HCT116 (cell line): ENCODE measurements around the gene CDCP1. TPM values are rescaled to one million over a fixed set of nuclear protein-coding genes. Genes with fewer than 3 reads are reported as not detected.

ENCODE experiments used
- ATAC-seq: fragments of 200-7000 bp; cut with Tn5 transposase; 2 replicates; pipeline ENCODE4 v1.9.1; 2020; ENCODE audit warnings: mild to moderate bottlenecking, moderate library complexity
- BruUV-seq: library from RNA; stranded (reverse); fragments of 400-500 nt; replicated peaks from 2 replicates; lab custom pipeline; 2021; lab: Mats Ljungman, UMichigan
- CTCF ChIA-PET: fragments of 300-600 bp; sonication (Branson Sonifier 250); formaldehyde crosslinking; loops from one replicate; lab custom pipeline; 2021; ENCODE audit warnings: antibody characterized with exemption; lab: Charles Lee
- POLR2A ChIA-PET: fragments of 300-600, 350-600 bp; sonication (Branson Sonifier 250); formaldehyde crosslinking; loops from one replicate; lab custom pipeline; 2021; ENCODE audit warnings: antibody characterized with exemption; lab: Charles Lee
- RAD21 ChIA-PET, 2 experiments: fragments of 300-600 bp; sonication (Branson Sonifier 250); formaldehyde crosslinking; loops; one replicate each; lab custom pipeline; 2023; ENCODE audit warnings: low total read pairs in 2 of 2; ENCODE audit not compliant: uncharacterized antibody in 2 of 2, unreplicated experiment in 2 of 2, low non-redundant PET in 1 of 2; lab: Charles Lee
- DNase-seq: peaks from one replicate; pipeline ENCODE4 v3.0.0-alpha.2; 2010; ENCODE audit warnings: low read depth, low spot score
- H2AFZ ChIP-seq: fragments of 200-600 bp; shearing (Covaris generic), sonication (generic); 2 replicates; pipeline ENCODE4 v1.6.1; 2017; ENCODE audit warnings: low read depth, mixed run types, mixed read lengths, antibody characterized with exemption, low read length; ENCODE audit not compliant: poor library complexity, severe bottlenecking
- H3K27ac ChIP-seq: 2 replicates; pipeline ENCODE4 v1.5.1; 2012; ENCODE audit warnings: low read depth, low read length
- H3K27me3 ChIP-seq: fragments of 200-600 bp; sonication (generic); 2 replicates; pipeline ENCODE4 v1.6.1; 2016; ENCODE audit warnings: mixed run types, low read length, mixed read lengths; ENCODE audit not compliant: insufficient read depth
- H3K36me3 ChIP-seq, 2 experiments: fragments of 200-500 bp in 1 of 2; fragments of 200-600 bp in 1 of 2; sonication (Bioruptor generic) in 1 of 2; sonication (generic) in 1 of 2; 2 replicates each; pipeline versions ENCODE4 v1.5.1 to v1.6.1; 2014 to 2016; ENCODE audit warnings: low read length in 2 of 2, inconsistent platforms in 1 of 2, mixed read lengths in 1 of 2, mixed run types in 1 of 2; ENCODE audit not compliant: insufficient read depth in 2 of 2, control insufficient read depth in 1 of 2
- H3K4me1 ChIP-seq, 2 experiments: fragments of 200-600 bp in 1 of 2; sonication (generic) in 1 of 2; 2 replicates each; pipeline versions ENCODE4 v1.5.1 to v1.6.1; 2012 to 2017; ENCODE audit warnings: low read length in 2 of 2, inconsistent platforms in 1 of 2, mild to moderate bottlenecking in 1 of 2, mixed read lengths in 1 of 2, mixed run types in 1 of 2, moderate library complexity in 1 of 2; ENCODE audit not compliant: insufficient read depth in 2 of 2, control insufficient read depth in 1 of 2
- H3K4me2 ChIP-seq: fragments of 200-600 bp; sonication (generic); 2 replicates; pipeline ENCODE4 v1.6.1; 2017; ENCODE audit warnings: mixed run types, low read length, mixed read lengths
- H3K4me3 ChIP-seq, 2 experiments: fragments of 200-600 bp in 1 of 2; sonication (generic) in 1 of 2; replicated peaks in 1 of 2; 2 replicates each; pipeline ENCODE4 v1.5.1; 2011 to 2016; ENCODE audit warnings: low read length in 2 of 2, control low read depth in 1 of 2, low read depth in 1 of 2, mild to moderate bottlenecking in 1 of 2, mixed read lengths in 1 of 2, mixed run types in 1 of 2
- H3K79me2 ChIP-seq: fragments of 200-600 bp; sonication (generic); 2 replicates; pipeline ENCODE4 v1.6.1; 2017; ENCODE audit warnings: mild to moderate bottlenecking, mixed run types, low read length, moderate library complexity, mixed read lengths; ENCODE audit not compliant: insufficient read depth
- H3K9ac ChIP-seq: fragments of 200-600 bp; sonication (generic); 2 replicates; pipeline ENCODE4 v1.6.1; 2016; ENCODE audit warnings: low read length, mixed read lengths
- H3K9me2 ChIP-seq: fragments of 200-600 bp; sonication (generic), shearing (Covaris generic); 2 replicates; pipeline ENCODE4 v1.6.1; 2017; ENCODE audit warnings: mixed run types, mild to moderate bottlenecking, moderate library complexity; ENCODE audit not compliant: insufficient read depth
- H3K9me3 ChIP-seq, 2 experiments: fragments of 200-500 bp in 1 of 2; fragments of 200-600 bp in 1 of 2; sonication (Bioruptor generic) in 1 of 2; sonication (generic) in 1 of 2; 2 replicates each; pipeline ENCODE4 v1.6.1; 2014 to 2017; ENCODE audit warnings: low read length in 2 of 2, mixed read lengths in 2 of 2, inconsistent platforms in 1 of 2, low read depth in 1 of 2, mild to moderate bottlenecking in 1 of 2, mixed run types in 1 of 2, moderate library complexity in 1 of 2; ENCODE audit not compliant: control insufficient read depth in 1 of 2, insufficient read depth in 1 of 2
- H4K20me1 ChIP-seq: fragments of 200-600 bp; sonication (generic), shearing (Covaris generic); 2 replicates; pipeline ENCODE4 v1.6.1; 2017; ENCODE audit warnings: mixed run types, mild to moderate bottlenecking, moderate library complexity; ENCODE audit not compliant: insufficient read depth
- ATF3 ChIP-seq: IDR thresholded peaks from 2 replicates; pipeline ENCODE4 v1.6.1; 2012
- CEBPB ChIP-seq: IDR thresholded peaks from 2 replicates; pipeline ENCODE4 v1.6.1; 2012; ENCODE audit warnings: low read depth
- CTCF ChIP-seq, 3 experiments: fragments of 200-600 bp in 1 of 3; sonication (generic) in 1 of 3; IDR thresholded peaks in 2 of 3; conservative IDR thresholded peaks in 1 of 3; 2 replicates each; pipeline ENCODE4 v1.5.1; 2012 to 2017; ENCODE audit warnings: low read depth in 2 of 3, low read length in 2 of 3, antibody characterized with exemption in 1 of 3, borderline replicate concordance in 1 of 3, control low read depth in 1 of 3, mild to moderate bottlenecking in 1 of 3, mixed read lengths in 1 of 3, mixed run types in 1 of 3, moderate library complexity in 1 of 3; ENCODE audit not compliant: insufficient read depth in 1 of 3
- EGR1 ChIP-seq: IDR thresholded peaks from 2 replicates; pipeline ENCODE4 v1.6.1; 2012; ENCODE audit warnings: low read depth
- EZH2 ChIP-seq: fragments of 200-600 bp; sonication (generic); IDR thresholded peaks from 2 replicates; pipeline ENCODE4 v1.6.1; 2017; ENCODE audit warnings: antibody characterized with exemption, mixed run types
- EZH2phosphoT487 ChIP-seq: fragments of 200-600 bp; IDR thresholded peaks from 2 replicates; pipeline ENCODE4 v1.6.1; 2018; ENCODE audit warnings: antibody characterized with exemption, borderline replicate concordance
- POLR2AphosphoS5 ChIP-seq: IDR thresholded peaks from 2 replicates; pipeline ENCODE4 v1.6.1; 2011; ENCODE audit warnings: mild to moderate bottlenecking, low read depth, low read length, moderate library complexity
- RAD21 ChIP-seq: IDR thresholded peaks from 2 replicates; pipeline ENCODE4 v1.6.1; 2012; ENCODE audit warnings: low read depth, mild to moderate bottlenecking
- REST ChIP-seq: IDR thresholded peaks from 2 replicates; pipeline ENCODE4 v1.6.1; 2012; ENCODE audit warnings: low read depth
- SP1 ChIP-seq: IDR thresholded peaks from 2 replicates; pipeline ENCODE4 v1.6.1; 2012; ENCODE audit warnings: low read depth
- ZBTB33 ChIP-seq: IDR thresholded peaks from 2 replicates; pipeline ENCODE4 v1.6.1; 2011; ENCODE audit warnings: mild to moderate bottlenecking, low read length, moderate library complexity; ENCODE audit not compliant: insufficient replicate concordance; ENCODE audit errors: extremely low read depth
- intact Hi-C: fragments of 100-400 bp; cut with micrococcal nuclease; formaldehyde crosslinking; loops from 2 replicates; pipeline ENCODE4 v1.10.0; 2022
- total RNA-seq: library from RNA; stranded (reverse); gene quantifications from one replicate; pipeline ENCODE4 v1.2.1, GENCODE V29; 2021; ENCODE audit not compliant: unreplicated experiment

CDCP1 gene
- total RNA-seq, 1 experiment from 2014 or later, result 196 TPM

GRCh38 chr3:45180051-45180450 is 33.9 kb upstream of the CDCP1 start:
- no peak overlapping the region for H3K4me3 ChIP-seq
- no peak overlapping the region for H3K4me2 ChIP-seq
- TF ChIP-seq CEBPB (no peak), EZH2 (no peak), ATF3 (no peak), EZH2phosphoT487 (no peak), CTCF (IDR thresholded peaks at IDR 0.05 in 2 of 3, conservative IDR thresholded peaks at IDR 0.05 in 1 of 3; ENCODE audit: borderline replicate concordance in 1 of 3, insufficient read depth in 1 of 3, low read depth in 2 of 3, low read length in 2 of 3) (no peak), RAD21 (no peak), REST (no peak), EGR1 (no peak), ZBTB33 (no peak), POLR2AphosphoS5 (no peak), SP1 (no peak)
- TF ChIP-seq, all 23 proteins: peak for 0
- Histone ChIP-seq H2AFZ (no peak overlapping the region), H3K27me3 (no peaks in the 10 kb centered on the region), H3K79me2 (no peaks in the 10 kb centered on the region), H3K4me1 (peaks cover 24 to 35% of the 10 kb centered on the region in 2 experiments; a peak in 3 of 4 replicates), H3K36me3 (no peaks in the 10 kb centered on the region), H3K9me3 (no peaks in the 10 kb centered on the region), H3K9ac (no peak overlapping the region), H3K27ac (no peak overlapping the region), H4K20me1 (no peaks in the 10 kb centered on the region), H3K9me2 (no peaks in the 10 kb centered on the region)
- ChIA-PET POLR2A (interaction anchor here (2.4 kb wide), 1 partner anchor 10 kb away, joined by 5 read pairs; no protein-coding TSS in a partner anchor), CTCF (interaction anchor here (1.3 kb wide), 1 partner anchor 30 kb away, joined by 3 read pairs; no protein-coding TSS in a partner anchor), RAD21 (no interaction called here)
- DNase-seq (no peak), ATAC-seq (no peak)
- BruUV-seq, result no TSS peak
- intact Hi-C loops, result no loop called here
